GM21381 (cell line): ENCODE data around the gene ZSCAN5A.
"Not testable (repeated sequence)": the region's sequence is repeated elsewhere in the genome, so short reads cannot be mapped to it uniquely, and the experiment has no call there.

ENCODE experiments used
- ATAC-seq: cut with Tn5 transposase; IDR thresholded peaks from one replicate; pipeline ENCODE4 v1.9.1; 2021; ENCODE audit warnings: mild to moderate bottlenecking, moderate library complexity; ENCODE audit not compliant: unreplicated experiment

ZSCAN5A gene, protein sequence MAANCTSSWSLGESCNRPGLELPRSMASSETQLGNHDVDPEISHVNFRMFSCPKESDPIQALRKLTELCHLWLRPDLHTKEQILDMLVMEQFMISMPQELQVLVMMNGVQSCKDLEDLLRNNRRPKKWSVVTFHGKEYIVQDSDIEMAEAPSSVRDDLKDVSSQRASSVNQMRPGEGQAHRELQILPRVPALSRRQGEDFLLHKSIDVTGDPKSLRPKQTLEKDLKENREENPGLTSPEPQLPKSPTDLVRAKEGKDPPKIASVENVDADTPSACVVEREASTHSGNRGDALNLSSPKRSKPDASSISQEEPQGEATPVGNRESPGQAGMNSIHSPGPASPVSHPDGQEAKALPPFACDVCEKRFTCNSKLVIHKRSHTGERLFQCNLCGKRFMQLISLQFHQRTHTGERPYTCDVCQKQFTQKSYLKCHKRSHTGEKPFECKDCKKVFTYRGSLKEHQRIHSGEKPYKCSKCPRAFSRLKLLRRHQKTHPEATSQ

DNA sequence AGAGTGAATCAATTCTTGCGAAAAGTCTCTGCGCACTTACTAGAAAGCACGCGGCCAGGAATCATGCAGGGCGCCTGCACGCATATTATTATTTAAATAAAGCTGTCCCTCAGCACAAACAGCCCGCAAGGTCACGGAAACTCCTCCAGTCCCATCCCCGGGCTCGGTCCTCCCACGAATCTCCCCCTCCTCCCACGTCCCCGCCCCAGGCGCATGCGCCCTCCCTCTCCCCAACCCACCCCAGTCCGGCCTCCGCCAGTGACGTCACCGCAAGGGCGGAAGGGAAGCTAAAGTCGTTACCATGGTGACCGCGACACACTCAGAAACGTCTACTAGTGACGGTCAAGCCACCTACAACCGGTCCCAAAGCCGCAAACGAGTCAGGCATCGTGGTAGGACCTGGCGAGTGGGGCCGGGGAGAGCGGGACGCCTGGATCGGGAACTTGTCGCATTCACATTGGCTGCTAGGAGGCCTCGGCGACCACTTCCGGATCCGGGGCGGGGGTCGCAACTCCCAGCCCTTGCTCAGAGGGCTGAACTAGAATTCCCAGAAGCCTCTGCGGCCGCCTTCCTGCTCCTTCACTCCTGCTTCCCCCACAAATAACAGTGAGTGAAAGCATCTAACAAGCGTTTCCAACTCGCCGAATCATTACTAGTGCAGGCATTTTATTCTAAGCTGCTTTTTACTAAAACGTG is at the start of gene ZSCAN5A:
Gene ZSCAN5A, minus strand, starts transcription at position 459 of the 696 bp plus-strand sequence. CDS start 89,793 bp downstream, outside the sequence.
- peak; percentile 67 for ATAC-seq

DNA sequence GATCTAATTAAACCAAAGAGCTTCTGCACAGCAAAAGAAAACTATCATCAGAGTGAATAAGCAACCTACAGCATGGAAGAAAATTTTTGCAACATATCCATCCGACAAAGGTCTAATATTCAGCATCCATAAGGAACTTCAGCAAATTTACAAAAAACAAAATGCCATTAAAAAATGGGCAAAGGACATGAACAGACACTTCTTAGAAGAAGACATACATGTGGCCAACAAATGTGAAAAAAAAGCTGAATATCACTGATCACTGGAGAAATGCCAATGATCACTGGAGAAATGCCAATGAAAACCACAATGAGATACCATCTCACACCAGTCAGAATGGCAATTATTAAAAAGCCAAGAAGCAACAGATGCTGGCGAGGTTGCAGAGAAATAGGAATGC is 46.2 kb upstream of the ZSCAN5A start:
- ATAC-seq = no peak

DNA sequence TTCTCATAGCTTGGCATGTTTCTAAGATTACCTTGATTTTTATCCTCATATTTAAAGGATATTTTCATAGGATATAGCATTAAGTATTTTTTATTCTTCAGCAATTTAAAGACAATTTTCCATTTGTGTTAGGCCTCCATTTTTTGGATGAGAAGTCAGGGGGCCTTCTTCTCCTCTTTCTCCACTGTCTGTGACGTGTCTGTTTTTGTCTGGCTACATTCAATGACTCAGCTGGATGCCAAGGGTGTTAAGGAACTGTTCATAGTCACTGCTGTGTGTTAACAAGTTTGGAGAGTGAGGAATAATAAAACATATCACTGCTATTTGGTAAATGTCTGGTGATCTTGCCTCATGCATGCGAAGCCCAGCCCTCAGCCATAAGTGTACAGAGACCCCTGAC is 42.3 kb upstream of the ZSCAN5A start:
- no peak for ATAC-seq

DNA sequence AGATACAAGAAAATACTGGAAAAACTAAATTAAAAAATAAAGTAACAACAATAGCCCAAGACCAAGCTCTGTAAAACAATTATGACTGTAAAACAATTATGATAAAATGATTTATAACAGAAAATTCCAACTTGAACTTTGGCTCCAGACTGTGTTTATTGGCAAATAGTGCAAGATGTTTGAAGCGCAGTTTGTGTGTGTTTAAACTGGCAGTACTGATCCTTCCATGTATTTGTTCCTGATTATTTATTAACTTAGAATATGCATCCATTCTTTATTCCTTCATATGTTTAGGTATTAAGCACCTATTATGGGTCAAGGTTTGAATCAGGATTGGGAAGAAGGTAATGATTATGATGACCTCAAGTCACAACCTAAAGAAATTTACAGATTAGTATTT is 40.9 kb upstream of the ZSCAN5A start:
- ATAC-seq = no peak

DNA sequence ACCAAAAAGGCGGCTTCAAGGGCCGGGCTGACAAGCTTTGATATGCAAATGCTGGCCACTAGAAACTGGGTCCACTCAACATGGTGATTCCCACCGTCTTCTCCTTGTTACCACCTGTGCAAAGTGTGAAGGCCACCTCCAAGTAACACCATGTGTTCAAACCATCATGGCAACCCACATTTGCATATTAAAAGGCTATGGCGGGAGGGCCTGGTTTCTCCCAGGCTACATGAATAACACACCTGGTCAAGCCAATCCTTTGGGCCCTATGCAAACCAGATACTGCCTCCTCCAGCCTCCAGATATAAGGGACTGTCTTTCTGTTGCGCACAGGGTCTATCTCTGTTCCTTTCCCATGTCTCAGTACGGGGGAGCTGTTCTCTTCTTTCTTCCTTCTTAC is 36.6 kb upstream of the ZSCAN5A start:
- no peak for ATAC-seq

DNA sequence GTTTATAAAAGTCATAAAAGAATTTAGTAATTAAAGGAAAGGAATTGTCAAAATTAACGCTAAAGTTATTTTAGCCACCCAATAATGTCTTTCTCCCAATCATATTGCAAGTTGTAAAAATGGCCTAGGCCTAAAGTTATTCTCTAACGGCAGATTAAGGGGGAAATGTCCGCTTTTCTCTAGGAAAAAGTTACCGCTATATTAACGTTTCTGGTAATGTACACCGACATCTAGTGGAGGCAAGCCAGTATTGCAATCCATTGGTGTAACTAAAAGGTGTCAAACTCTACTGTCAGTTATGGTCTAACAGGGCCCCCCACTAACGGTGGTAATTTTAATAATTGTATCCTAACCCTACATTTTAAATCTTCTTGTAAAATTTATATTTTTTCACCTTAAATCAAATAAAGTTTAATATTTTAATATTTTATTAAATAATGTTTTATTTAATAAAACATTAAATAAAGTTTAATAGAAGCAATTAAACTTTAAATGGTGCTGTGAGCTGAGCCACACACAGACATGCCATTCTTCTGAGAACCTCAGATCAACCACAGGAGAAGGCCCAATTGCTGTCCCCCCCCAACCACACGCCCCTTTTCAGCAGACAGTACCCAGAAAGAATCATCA is 35.9 kb upstream of the ZSCAN5A start:
- ATAC-seq = no peak

DNA sequence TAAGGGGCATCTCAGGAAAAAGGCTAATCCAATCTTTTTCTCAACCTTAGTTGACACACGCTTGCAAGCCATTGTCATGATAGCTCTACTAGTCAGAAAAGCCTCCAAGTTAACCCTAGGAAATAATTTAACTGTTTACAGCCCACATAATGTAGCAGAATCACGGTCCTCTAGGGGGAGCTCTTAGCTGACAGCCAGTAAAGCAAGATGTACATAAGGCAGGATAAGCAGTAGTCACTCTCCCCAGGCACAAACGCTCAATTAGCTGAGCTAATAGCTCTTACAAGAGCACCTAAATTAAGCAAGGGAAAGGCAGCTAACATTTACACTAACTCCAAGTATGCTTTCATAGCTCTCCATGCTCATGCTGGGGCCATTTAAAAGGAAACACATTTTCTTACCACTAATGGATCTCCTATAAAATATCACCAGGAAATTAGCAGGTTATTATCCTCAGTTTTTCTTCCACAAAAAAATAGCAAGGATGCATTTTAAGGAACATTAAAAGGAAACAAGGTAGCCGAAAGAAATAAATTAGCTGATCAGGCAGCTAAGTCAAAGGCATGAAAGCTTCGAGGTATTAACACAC is 33.7 kb upstream of the ZSCAN5A start:
- no peak for ATAC-seq

DNA sequence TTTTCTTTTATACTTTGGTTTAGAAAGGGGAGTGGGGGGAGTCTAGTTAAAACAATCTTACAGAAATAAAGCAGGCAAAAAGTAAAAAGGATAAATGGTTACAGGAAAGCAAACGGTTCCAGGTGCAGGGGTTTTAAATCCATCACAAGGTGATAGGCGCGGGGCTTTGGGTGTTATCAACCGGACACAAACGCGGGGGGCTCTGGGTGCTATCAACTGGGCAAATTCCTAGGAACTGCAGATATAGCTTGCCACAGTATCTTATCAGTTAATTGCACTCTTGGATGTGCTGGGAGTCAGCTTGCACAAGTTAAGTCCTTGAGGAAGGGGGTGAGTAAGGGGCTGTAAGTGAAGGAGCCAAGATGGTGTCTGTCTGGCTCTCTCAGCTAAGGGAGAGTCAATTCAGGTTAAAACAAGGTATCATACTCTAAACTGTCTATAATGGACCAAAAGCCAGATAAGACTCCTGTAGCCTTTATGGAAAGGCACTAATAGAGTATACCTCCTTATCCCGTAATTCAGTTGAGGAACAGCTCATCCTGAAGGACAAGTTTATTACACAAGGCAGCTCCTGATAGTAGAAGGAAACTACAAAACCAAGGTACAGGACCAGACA is 32.6 kb upstream of the ZSCAN5A start:
- ATAC-seq = no peak

DNA sequence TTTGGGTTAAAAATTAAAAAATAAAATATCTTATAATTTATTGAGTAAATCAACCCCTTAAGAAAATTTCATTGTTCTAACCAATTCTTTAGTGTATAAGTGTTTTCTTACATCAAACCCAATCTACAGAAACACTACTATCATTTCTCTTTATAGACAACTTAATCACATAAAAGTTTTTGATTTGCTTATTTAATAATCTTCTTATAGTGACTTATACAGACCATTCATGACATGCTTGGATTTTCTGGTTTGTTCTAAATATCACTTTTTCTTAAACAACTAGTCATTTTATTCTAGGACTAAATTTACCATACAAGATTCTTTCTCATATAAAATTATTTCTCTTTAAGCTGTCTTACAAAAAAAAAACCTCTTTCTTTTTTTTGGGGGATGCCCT is 27.3 kb upstream of the ZSCAN5A start:
- ATAC-seq = no peak

DNA sequence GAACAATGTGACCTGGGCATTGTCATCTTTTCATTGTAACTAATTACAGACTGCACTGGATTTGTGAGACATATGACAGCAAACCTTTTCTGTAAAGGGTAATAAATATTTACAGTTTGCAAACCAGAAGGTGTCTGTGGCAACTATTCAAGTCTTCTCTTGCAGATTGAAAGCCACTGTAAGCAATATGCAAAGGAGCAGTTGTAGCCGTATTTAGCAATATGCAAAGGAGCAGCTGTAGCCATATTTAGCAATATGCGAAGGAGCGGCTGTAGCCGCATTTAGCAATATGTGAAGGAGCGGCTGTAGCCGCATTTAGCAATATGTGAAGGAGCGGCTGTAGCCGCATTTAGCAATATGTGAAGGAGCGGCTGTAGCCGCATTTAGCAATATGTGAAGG is 24.4 kb upstream of the ZSCAN5A start:
- not testable (repeated sequence) for ATAC-seq

DNA sequence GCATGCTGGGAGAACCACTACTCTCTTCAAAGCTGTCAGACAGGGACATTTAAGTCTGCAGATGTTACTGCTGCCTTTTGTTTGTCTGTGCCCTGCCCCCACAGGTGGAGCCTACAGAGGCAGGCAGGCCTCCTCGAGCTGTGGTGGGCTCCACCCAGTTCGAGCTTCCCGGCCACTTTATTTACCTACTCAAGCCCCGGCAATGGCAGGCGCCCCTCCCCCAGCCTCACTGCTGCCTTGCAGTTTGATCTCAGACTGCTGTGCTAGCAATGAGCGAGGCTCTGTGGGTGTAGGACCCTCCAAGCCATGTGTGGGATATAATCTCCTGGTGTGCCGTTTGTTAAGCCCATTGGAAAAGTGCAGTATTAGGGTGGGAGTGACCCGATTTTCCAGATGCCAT is 22.4 kb upstream of the ZSCAN5A start:
- ATAC-seq = not testable (repeated sequence)

DNA sequence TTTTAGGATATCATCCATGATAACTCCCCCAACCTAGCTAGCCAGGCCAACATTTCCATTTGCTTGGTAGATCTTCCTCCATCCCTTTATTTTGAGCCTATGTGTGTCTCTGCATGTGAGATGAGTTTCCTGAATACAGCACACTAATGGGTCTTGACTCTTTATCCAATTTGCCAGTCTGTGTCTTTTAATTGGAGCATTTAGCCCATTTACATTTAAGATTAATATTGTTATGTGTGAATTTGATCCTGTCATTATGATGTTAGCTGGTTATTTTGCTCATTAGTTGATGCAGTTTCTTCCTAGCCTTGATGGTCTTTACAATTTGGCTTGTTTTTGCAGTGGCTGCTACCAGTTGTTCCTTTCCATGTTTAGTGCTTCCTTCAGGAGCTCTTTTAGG is 20.7 kb upstream of the ZSCAN5A start:
- not testable (repeated sequence) for ATAC-seq

DNA sequence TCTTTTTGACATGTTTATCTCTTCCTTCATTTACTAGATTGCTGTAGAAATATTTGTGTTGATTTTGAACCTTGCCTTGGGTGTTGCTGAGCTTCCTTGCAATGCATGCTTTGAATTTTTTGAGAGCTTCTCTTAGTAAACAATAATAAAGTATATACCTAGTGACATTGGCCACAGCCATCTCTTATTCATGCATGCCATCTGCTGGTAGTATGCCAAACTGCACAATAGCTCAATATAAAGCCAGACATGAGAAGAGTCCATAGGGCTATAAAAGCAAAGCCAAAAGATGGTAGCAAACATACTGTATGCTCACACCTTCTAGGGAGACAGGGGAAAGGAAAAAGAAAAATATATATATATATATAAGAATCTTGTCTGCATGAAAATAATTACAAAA is 18.9 kb upstream of the ZSCAN5A start:
- ATAC-seq = no peak

DNA sequence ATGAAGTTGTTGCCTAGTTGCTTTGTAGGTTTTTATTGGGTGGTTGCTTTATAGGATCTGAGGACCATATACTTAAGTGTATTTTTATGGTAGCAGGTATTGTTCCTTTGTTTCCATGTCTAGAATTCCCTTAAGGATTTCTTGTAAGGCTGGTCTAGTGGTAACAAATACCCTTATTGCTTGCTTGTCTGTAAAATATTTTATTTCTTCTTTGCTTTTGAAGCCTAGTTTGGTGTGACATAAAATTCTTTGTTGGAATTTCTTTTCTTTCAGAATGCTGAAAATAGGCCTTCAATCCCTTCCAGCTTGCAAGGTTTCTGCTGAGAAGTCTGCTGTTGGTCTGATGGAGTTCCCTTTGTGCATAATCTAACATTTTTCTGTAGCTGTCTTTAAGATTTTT is 18.1 kb upstream of the ZSCAN5A start:
- no peak for ATAC-seq

DNA sequence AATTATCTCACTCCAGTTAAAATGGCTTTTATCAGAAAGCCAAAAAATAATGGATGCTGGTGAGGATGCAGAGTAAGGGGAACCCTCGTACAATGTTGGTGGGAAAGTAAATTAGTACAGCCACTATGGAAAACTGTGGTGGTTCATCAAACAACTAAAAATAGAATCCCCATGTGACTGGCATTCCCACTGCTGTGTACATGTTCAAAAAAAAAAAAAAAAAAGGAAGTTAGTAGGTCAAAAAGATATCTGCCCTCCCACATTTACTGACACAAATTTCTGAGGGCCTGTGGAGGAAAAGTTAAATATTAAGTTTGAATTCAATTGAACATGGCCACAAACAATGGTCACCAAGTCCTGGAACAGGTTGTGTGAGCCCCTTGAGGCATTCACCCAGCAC is 9.8 kb upstream of the ZSCAN5A start:
- ATAC-seq = no peak

DNA sequence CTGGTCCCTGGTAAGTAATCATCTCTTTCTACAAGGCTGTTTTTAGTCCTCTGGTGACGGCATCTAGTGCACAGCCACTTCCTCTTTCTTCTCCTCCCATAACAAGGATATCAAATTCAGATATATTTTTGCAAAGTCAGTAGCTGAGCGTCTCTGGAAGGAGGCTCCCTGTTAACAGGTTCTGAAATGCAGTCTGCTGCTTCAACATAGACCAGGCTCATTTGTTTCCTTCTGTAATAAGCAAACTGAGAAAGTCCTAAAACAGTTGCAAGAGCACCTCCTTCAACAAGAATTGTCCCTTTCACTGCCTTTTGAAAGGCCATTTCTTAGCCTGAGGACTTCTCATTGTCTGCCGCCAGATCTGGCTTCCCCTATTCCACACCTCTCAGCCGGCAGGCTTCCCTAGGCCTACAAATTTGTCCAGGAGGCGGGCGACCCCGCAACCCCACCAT is 7.4 kb upstream of the ZSCAN5A start:
- ATAC-seq = no peak

DNA sequence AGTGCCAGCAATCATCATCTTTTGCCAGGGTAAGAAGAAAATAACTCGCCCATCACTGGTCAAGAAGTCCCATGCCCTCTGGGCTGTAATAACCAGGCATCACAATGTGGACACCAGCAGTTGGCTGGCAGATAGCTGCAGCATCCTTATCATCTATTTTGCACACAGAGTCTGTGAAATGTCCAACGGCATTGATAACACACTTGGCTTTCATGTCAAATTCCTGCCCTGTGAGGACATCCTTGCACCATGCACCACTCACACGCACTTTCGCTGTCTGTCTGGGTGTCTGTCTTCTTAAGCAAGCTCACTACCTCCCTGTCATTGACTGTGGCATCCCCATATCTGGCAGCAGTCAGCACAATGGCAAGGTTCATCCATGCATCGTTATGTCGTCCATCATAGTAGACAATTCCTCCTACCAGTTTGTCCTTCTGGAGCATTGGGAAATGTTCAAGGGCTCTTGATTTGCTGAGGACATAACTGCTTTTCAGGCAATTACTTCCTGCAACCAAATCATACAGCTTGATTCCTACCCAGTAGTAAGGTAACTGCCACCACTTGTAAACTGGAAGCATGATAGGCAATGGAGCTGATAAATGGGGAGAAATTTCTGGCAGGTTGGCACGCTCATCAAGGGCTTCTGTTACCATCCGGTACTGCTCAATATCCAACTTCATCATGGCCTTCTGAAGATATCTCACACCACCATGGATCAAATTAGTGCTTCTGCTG is 6.8 kb upstream of the ZSCAN5A start:
- no peak for ATAC-seq

DNA sequence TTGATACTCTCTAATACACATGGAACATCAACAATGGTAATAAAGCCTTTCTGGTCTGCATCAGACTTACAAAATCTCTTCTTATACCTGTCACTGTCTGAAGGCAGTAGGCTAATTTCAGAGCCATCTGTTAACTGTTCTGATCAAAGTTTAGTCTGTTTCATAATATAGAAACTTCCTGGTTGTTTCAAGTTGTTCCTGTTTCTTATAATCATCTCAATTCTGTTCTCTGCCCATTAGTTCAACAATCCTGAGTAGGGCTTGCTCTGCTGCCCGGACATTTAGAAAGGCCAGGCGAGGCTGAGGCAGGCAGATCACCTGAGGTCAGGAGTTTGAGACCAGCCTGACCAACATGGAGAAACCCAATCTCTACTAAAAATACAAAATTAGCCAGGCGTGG is 5.4 kb upstream of the ZSCAN5A start:
- no peak for ATAC-seq

DNA sequence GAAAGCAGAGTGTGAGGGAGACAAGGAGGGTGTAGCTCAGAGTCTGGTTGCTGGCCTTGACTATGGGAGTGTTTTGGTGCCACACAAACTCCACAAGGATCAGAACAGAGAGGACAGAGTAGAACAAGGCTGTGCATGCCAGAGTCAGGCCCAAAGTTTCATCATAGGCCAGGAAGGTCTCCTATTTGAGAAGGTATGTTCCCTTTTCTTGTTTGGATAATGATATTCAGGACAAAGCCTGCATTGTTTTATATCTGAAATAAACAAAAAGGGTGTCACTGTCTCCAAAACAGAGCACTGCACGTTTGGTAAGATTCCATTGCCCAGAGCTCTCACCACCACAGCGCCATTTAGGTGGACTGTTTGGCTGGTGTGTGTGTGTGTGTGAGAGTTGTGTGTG is 3.1 kb upstream of the ZSCAN5A start:
- no peak for ATAC-seq

DNA sequence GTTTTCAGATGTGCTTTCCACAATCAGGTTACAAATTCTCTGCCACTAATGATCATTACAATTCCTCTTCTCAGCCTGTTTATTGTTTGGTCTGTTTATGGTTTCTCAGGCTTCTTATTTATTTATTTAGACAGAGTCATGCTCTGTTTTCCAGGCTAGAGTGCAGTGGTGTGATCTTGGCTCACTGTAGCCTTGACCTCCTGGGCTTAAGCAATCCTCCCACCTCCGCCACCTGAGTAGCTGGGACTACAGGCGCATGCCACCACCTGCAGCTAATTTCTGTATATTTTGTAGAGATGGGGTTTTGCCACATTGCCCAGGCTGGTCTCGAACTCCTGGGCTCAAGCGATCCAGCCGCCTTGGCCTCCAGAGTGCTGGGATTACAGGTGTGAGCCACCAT is 2.1 kb upstream of the ZSCAN5A start:
- ATAC-seq = no peak
